Fibroblast of villous mesenchyme (primary cell): ENCODE measurements around the gene PDCD10. TPM values are rescaled to one million over a fixed set of nuclear protein-coding genes. Genes with fewer than 3 reads are reported as not detected.

ENCODE experiments used
- DNase-seq: peaks from one replicate; pipeline ENCODE4 v3.0.0-alpha.2; 2010; ENCODE audit warnings: low read depth
- H3K4me3 ChIP-seq: 2 replicates; pipeline ENCODE4 v1.5.1; 2011; ENCODE audit warnings: low read depth, mild to moderate bottlenecking, low read length
- small RNA-seq: library from RNA; depleted of rRNA; stranded (forward); fragments of <200 nt; gene quantifications from one replicate; pipeline ENCODE3, GENCODE V24; 2012
- total RNA-seq: library from RNA; depleted of rRNA; stranded (reverse); fragments of >200 nt; gene quantifications from 2 replicates; pipeline ENCODE4 v1.2.3, GENCODE V29; 2012
- TF ChIP-seq, protein P1 (sequence below): IDR thresholded peaks from 2 replicates; pipeline ENCODE4 v1.5.1; 2012; ENCODE audit warnings: low read depth, mild to moderate bottlenecking, low read length; ENCODE audit not compliant: insufficient read depth

Gene PDCD10
- total RNA-seq, 1 donor = 79.9 TPM

DNA sequence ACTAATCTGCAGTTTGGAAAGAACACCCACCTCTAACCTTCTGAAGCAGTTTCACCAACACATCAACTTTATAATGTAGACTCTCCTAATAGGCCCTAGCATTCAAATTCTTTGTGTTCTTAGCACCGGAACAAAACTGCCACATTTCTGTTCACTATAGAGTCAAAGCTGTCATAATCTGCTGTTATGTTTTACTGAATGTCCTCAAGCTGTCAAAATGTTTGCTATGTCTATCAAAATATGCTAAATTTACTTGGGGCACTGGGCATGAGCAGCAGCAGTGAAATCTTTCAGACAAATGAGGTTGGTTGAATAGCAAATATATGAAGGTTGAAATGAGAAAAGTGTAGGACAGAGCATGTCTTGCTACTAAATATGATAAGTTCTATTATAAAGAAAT, 82.9 kb downstream of the PDCD10 start:
- TF ChIP-seq, protein P1, sequence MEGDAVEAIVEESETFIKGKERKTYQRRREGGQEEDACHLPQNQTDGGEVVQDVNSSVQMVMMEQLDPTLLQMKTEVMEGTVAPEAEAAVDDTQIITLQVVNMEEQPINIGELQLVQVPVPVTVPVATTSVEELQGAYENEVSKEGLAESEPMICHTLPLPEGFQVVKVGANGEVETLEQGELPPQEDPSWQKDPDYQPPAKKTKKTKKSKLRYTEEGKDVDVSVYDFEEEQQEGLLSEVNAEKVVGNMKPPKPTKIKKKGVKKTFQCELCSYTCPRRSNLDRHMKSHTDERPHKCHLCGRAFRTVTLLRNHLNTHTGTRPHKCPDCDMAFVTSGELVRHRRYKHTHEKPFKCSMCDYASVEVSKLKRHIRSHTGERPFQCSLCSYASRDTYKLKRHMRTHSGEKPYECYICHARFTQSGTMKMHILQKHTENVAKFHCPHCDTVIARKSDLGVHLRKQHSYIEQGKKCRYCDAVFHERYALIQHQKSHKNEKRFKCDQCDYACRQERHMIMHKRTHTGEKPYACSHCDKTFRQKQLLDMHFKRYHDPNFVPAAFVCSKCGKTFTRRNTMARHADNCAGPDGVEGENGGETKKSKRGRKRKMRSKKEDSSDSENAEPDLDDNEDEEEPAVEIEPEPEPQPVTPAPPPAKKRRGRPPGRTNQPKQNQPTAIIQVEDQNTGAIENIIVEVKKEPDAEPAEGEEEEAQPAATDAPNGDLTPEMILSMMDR = no peak
- H3K4me3 ChIP-seq = no peak overlapping the region
- no peak for DNase-seq

DNA sequence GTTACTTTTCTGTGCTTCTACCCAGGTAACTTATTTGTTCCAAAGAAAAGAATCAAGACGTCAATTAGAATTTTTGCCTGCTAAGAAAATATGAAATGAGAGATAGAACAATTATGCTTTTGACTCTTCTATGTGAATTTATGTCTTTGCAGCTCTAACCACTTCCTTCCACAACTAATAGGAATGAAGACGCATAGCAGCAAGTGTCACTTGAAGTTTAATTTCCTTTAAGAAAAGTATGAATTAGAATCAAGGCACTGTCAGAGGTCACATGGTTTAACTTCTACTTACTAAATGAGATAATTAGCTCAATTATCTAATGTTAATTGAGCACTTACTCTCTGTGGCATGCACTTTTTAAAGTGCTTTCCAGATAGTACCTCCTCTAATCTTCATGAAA, 84.2 kb downstream of the PDCD10 start:
- TF ChIP-seq, protein P1 = no peak
- DNase-seq = no peak
- no peak overlapping the region for H3K4me3 ChIP-seq

DNA sequence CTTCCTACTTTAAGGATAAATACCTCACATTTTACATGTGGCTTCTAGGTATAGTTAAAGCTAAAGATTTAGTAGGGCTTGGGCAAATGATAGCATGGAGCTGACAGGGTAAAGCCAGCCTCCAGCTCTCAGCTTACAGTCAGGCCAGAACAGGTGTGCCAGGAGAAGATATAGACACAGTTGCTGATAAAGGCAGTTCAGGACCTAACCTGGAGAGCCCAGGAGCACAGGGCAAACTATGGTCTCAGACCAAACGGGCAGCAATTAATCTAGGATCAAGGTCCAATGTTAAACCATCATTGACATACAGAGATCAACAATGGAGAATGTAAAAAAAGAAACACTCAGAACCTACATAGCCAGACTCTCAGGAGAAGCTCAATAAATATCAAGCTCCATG, 84.9 kb downstream of the PDCD10 start:
- no peak overlapping the region for H3K4me3 ChIP-seq
- DNase-seq = no peak
- TF ChIP-seq, protein P1 = no peak

- TF ChIP-seq, protein P1 = no peak
- no peak overlapping the region for H3K4me3 ChIP-seq
- DNase-seq = no peak
Observed at GRCh38 chr3:167644611-167645010, 90.1 kb downstream of the PDCD10 start.

Small RNA genes within 50 kb of the gene (small RNA-seq; reads per million reads assigned to genes)
- not detected for gene HMGN1P8

Other genes starting within 250 kb of the PDCD10 start
- under 0.01 and 0.32 TPM in 2 replicates for gene WDR49, start 81.0 kb downstream of the PDCD10 start, total RNA-seq
- 2.2 and 2.6 TPM in 2 replicates for gene SERPINI1, start 829 bp upstream of the PDCD10 start, total RNA-seq